GM21737 (cell line): ENCODE measurements around the gene TUG1.

Source experiments
- ATAC-seq: cut with Tn5 transposase; IDR thresholded peaks from one replicate; pipeline ENCODE4 v1.9.1; 2021; ENCODE audit warnings: mild to moderate bottlenecking, moderate library complexity; ENCODE audit not compliant: unreplicated experiment

Gene TUG1

DNA sequence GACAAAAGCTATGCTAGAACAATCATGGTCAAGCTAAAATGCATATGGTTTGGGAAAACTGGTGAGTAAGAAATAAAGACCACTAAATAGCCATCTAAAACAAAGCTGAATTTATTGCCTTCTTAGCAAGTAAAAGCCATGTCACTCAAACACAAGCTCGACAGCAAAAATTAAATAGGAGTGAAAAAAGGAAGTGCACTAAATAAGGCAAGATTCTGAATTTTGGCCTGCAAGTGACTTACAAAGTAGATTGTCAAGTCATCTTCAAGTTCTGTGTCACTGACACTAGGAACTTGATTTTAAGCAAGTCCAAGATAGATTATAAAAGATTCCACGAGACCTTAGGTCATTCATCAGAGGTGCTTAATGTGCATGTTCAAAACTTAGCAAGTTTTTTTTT lies 27.4 kb downstream of the TUG1 start:
- no peak for ATAC-seq

GRCh38 chr22:30998329-30998728 lies 29.3 kb downstream of the TUG1 start:
- no peak for ATAC-seq

- no peak for ATAC-seq
Measured at GRCh38 chr22:31001124-31001770, 32.2 kb downstream of the TUG1 start.

DNA sequence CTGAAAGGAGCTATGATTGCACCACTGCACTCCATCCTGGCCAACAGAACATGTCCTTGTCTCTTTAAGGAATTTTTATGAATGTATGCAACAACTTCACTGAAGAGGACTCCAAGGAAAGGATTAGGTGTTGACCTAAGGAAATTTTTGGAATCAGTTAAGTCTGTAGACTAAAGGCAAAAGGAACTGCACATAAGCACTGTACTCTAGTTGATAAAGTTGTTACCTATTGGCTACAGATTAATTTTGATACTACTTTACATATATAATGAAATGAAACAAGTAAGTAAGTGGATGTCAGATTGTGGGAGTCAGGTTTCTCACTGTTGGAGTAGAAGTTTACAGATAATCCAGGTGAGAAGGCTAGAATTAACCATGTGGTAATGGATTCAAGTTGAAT lies 36.5 kb downstream of the TUG1 start:
- ATAC-seq = no peak

DNA sequence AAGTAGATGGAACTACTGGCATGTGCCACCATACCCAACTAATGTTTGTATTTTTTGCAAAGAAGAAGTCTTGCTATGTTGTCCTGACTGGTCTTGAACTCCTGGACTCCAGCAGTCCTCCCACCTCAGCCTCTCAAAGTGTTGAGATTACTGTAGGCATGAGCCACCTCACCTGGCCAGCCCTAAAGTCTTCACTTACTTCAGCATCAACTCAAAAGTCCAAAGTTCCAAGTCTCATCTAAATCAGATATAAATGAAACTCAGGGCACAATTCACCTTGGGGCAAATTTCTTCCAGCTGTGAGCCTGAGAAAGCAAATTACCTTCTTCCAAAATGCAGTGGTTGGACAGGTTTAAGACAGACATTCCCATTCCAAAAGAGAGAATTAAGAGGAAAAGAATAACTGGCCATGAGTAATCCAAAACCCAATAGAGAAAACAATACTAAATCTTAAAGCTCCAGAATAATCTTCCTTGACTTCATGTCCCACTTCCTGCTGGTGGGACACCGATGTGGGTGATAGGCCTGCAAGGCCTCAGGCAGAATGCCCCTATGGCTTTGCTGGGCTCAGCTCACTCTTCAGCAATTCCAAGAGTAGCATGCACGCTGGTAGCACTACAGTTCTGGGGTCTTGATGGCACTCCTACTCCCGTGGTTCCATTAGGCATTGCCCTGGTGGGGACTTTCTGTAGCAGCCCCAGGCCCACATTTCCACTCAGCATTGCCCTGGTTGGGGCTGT lies 50.3 kb downstream of the TUG1 start:
- no peak for ATAC-seq

DNA sequence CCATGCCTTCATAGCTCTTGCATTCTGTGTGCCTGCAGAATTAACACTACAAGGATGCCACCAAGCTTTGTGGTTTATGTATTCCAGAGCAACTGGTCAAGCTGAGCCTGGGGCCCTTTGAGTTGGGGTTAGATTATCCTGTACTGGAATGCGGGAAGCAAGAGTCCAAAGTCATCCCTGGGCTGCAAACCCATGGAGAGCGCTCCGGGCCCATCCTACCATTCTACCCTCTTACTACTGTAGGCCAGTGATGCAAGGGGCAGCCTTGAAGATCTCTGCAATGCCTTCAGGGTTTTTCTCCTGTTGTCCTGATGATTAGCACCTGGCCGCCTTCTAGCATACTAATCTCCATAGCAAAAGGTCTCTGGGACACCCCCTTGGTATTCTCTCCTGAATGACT lies 51.3 kb downstream of the TUG1 start:
- ATAC-seq = no peak

DNA sequence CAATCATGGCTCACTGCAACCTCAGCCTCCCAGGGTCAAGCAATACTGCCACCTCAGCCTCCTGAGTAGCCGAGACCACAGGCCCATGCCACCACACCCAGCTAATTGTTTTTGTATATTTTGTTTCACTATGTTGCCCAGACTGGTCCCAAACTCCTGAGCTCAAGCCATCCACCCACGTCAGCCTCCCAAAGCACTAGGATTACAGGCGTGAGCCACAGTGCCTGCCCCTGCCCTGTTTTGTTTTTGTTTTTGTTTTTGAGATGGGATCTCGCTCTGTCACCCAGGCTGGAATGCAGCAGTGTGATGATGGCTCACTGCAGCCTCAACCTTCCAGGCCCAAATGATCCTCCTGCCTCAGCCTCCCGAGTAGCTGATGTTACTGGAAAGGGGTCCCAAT lies 53.5 kb downstream of the TUG1 start:
- ATAC-seq = no peak
